Measurements from ENCODE around the gene AMER1.
"Not testable (repeated sequence)": the region's sequence is repeated elsewhere in the genome, so short reads cannot be mapped to it uniquely, and the experiment has no call there.

The AMER1 gene

GRCh38 chrX:64205441-64205734, at the start of gene AMER1:
AMER1 (minus strand) TSS chrX:64205708; CDS start chrX:64193286, 12,422 bp downstream.
- DNase-seq (ENCODE audit: low spot score) = no peak

DNA sequence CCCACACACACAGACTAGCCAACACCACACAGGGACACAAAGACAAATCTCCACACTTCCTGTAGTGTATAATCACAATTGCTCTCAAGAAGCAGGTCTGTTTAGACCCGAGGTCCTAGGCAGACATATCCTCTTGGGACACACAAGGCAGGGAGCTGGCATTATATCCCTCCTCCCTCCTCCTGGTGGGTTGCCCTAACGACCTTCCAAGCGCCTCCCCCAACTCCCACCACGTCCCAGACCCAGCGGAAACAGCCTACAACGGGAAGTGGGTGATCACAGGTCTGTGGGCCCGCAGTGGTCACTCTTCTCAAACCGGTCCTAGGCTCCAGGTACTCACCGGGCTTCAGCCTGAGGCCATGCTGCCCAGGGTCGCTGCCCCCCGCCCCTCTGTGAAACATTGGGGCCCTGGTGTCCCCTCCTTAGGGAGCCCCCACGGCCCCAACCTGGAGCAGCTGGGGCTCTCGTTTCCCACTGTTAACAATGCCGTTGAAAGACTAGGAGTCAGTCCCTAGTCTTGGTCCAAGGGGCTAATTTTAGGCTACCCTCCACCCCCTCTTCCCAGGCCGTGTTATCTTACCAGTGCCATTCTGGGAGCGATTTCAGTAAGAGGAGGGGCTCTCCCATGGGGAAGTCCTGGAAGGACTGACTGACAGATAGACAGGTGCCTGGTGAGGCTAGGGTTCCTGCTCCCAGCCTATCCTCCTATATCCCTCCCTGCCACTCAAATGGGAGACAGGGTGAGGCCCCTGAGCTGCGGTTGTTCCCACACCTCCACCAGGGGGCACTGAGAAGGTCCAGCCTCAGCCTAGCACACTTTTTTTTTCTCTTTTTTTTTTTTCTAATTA, 24.8 kb upstream of the AMER1 start, which contains the start of gene ASB12:
TSS of gene ASB12 (minus strand) at position 485 of the 848 bp plus-strand sequence. CDS start 4,957 bp downstream, outside the sequence.
- no peak for DNase-seq (ENCODE audit: low spot score)

DNA sequence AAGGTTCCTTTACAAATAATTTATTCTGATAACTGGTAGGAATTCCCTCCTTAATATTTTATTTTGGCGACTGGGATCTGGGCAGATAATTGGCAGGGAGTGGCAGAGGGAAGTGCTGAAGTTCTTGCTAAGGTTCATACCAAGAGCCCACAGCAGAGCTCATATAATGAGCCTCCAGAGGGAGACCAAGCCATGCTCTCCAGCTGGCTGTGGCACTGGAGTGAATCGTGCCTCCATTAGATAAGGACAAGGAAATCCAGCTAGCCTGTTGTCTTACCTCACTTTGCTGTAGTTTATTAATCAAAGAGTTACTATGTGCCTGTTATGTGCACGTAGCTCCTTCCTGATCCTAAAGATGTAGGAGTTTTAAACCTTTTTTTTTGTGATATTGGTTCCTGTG, 23.6 kb upstream of the AMER1 start:
- DNase-seq (ENCODE audit: low spot score) = no peak

GRCh38 chrX:64218023-64218422, 12.5 kb upstream of the AMER1 start:
- DNase-seq (ENCODE audit: low spot score) = no peak

DNA sequence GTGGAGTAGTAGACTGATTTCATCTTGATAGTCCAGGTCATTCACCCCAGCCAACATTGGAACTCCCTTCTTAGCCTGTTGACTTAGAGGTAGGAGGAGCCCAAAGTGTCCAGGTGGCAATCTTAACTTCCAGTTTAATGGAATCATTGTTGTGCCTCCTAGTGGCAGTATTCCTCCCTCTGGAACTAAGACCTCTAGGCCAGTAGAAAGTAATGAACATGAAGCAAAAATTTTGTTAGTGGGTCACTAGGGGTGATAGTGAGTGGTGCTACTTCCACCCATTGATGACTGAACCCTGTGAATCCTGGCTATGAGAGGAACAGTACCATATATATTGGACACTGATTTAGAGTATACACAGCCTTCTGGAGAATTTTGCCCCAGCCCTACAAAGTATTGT, 8.5 kb upstream of the AMER1 start:
- not testable (repeated sequence) for DNase-seq (ENCODE audit: low spot score)

DNA sequence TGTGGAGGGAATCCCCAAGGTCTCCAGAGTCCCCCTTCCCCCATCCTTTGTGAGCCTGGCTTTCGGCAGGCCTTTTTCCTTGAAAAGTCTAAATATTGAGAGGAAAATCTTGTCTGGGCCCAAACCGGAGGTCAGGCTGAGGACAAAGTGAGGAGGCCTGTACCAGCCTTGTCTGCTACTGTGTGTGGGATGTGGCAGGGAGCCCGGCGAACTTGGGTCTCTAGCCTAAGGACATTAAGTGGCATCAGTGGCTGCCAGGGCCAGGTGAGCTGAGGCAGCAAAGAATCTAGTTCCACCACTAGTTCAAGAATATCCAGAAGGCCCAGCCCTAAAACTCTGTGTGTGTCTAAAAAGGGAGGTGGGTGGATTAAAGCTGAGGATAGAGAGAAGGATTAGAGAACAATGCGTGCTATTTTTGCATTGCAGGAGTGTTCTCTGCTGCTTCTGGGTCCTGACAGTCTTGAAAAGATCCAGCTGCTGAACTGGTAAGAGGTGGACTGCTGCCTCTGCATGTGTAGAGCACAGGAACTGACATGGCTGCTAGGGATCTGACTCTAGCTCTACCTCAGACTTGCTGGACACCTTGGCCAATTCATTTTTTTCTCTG, 1.2 kb upstream of the AMER1 start:
- DNase-seq (ENCODE audit: low spot score) = no peak

- DNase-seq (ENCODE audit: low spot score) = peak; percentile 94
Observed at GRCh38 chrX:64205735-64206501, 410 bp upstream of the AMER1 start.

- peak; percentile 35 for DNase-seq (ENCODE audit: low spot score)
Observed at GRCh38 chrX:64204701-64205440, 637 bp downstream of the AMER1 start.

GRCh38 chrX:64204252-64204651, 1.3 kb downstream of the AMER1 start:
- peak; percentile 11 for DNase-seq (ENCODE audit: low spot score)

DNA sequence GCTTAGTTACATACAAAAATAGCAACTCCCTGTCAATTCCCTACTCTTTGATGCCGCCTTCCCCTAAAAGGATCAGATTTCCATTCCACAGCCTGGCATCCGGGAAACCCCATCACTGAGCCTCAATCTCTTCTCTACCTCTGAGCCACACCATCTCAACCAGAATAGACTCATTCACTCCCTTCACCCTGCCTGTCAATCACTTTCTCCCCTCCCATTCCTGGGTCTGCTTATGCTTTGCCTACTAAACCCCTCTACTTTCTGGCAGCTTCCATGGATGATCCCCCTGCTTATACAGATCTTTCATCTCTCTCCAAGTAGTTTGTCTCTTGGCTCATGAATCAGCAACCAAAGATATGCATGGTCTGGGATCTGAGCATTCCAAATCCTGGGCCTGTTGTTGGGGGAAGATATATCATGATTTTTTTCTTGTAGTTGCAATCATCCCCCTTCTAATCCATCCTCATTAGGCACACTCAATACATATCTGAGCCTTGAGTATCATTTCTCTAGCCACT, 2.6 kb downstream of the AMER1 start:
- DNase-seq (ENCODE audit: low spot score) = no peak

GRCh38 chrX:64198036-64198435, 7.5 kb downstream of the AMER1 start:
- DNase-seq (ENCODE audit: low spot score) = no peak

DNA sequence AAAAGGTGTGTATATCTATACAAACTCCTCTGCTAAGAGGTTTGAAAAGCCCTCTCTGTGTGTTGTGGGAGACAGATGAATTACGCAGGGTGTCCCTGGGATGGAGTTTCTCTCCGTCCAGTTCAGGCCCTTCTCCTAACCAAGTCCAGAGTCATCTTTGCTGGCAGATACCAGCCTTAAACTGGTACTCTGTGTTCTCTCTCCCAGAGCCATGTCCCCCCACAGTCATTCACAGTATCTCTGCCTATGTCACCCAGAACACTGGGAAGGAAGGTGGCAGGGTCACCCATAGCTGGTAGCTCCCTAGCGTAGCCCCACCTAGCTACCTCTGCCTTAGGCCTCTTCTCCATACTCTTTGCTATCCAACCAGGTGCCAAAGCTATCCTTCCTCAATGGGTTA, 8.9 kb downstream of the AMER1 start:
- no peak for DNase-seq (ENCODE audit: low spot score)

- DNase-seq (ENCODE audit: low spot score) = no peak
Observed at GRCh38 chrX:64195862-64196261, 9.6 kb downstream of the AMER1 start.

DNA sequence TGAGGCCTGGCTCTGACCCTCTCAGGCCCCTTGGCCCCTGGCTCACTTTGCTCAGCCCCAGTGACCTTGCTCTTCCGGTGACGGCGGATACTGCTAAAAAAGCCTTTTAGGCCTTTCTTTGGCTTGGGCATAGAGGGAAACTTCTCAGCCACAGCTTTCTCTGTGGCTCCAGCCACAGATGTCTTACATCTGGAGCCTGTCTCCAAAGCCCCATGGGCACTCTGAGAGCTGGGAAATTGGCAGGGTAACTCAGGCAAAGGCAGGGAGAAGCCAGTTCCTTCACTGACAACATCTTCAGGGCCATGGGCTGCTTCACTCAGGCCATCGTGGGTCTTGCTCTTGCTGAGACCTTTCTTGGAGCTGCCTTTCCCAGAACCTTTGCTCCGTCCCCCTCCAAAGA, 12.8 kb downstream of the AMER1 start:
- no peak for DNase-seq (ENCODE audit: low spot score)

- no peak for DNase-seq (ENCODE audit: low spot score)
Observed at GRCh38 chrX:64192040-64192439, 13.5 kb downstream of the AMER1 start.

DNA sequence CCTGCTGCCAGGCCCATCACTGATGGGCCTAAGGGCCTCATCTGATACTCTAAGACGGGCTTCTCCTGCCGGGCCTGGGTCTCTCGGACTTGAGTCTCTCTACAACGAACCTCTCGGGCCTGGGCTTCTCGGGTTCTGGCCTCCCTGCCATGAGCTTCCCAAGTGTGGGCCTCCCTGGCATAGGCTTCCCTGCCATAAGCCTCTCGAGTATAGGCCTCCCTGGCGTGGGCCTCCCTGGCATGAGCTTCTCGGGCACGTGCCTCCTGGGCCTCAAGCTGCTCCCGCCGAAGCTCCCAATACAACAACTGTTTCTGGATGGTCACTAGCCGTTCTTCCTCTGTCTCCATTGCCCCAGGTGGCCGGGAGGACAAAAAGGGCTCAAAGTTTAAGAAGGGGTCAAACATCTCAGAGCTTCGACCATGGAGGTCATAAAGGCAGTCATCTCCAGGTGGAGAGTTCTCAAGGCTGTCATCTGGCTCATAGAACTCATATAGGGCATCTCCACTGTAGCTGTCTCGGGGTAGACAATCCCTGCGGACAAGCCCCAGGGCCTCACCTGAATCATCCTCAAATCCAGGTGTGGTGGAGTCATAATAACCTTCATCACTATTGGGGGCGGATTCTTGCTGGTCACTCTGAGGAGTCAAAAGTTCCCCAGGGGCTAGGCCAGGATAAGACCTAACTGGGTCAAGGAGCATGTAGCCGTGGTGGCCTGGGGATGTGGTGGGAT, 14.1 kb downstream of the AMER1 start:
- DNase-seq (ENCODE audit: low spot score) = no peak

DNA sequence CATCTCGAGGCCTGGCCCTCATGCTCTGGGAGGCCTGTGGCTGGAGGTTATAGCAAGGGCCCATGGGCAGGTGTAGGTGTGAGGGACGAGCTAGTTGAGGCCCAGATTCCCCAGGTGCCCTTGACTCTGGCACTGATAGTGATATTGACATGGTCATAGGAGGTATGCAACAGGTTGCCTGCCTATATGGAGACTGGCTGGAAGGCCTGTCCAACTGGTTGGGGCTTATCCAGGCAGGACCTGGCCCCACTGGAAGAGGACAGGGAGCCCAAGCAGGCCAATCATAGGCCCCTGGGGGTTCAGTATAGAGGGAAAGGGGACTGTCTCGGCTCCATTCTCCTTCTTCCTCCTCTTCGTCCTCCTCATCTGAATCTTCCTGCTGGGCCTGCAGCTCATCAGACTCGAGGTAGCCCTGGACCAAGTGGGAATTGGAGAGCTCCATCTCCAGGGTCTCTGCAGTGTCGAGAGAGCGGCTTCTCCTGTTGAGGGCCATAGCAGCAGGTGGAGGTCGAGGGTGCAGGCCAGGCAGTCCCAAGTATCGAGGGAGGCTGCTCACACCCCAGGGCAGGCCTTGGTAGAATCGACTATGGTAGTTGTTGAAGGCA, 15.3 kb downstream of the AMER1 start:
- DNase-seq (ENCODE audit: low spot score) = no peak

GRCh38 chrX:64188901-64189300, 16.6 kb downstream of the AMER1 start:
- DNase-seq (ENCODE audit: low spot score) = no peak

- no peak for DNase-seq (ENCODE audit: low spot score)
Observed at GRCh38 chrX:64187762-64188150, 17.8 kb downstream of the AMER1 start.

- DNase-seq (ENCODE audit: low spot score) = no peak
Observed at GRCh38 chrX:64186974-64187761, 18.3 kb downstream of the AMER1 start.

Measured in cerebellar cortex (tissue), 1 donor.